Glutamatergic neuron (in vitro differentiated cells): Measurements from ENCODE around the gene ATXN7L2. TPM values are rescaled to one million over a fixed set of nuclear protein-coding genes. Genes with fewer than 3 reads are reported as not detected.

Source experiments
- DNase-seq: peaks from one replicate; pipeline ENCODE4 v3.0.0; 2022
- H3K27ac Mint-ChIP-seq: one replicate; pipeline ENCODE4 v1.8.0; 2020; ENCODE audit warnings: mild to moderate bottlenecking, mixed read lengths, inconsistent platforms; ENCODE audit not compliant: unreplicated experiment
- H3K27me3 Mint-ChIP-seq: one replicate; pipeline ENCODE4 v1.8.0; 2020; ENCODE audit warnings: mild to moderate bottlenecking, moderate library complexity, mixed read lengths, inconsistent platforms; ENCODE audit not compliant: unreplicated experiment
- H3K36me3 Mint-ChIP-seq: one replicate; pipeline ENCODE4 v1.8.0; 2020; ENCODE audit warnings: mild to moderate bottlenecking, mixed read lengths, inconsistent platforms; ENCODE audit not compliant: unreplicated experiment
- H3K4me1 Mint-ChIP-seq: one replicate; pipeline ENCODE4 v1.8.0; 2020; ENCODE audit warnings: mild to moderate bottlenecking, low read depth, mixed read lengths, inconsistent platforms; ENCODE audit not compliant: unreplicated experiment
- H3K4me3 Mint-ChIP-seq: one replicate; pipeline ENCODE4 v1.8.0; 2020; ENCODE audit warnings: mild to moderate bottlenecking, mixed read lengths, inconsistent platforms; ENCODE audit not compliant: unreplicated experiment
- H3K9me3 Mint-ChIP-seq: one replicate; pipeline ENCODE4 v1.8.0; 2020; ENCODE audit warnings: mild to moderate bottlenecking, moderate library complexity, mixed read lengths, inconsistent platforms; ENCODE audit not compliant: unreplicated experiment
- CTCF ChIP-seq: fragments of 200-600 bp; sonication (generic); IDR thresholded peaks from one replicate; pipeline ENCODE4 v1.5.0; 2021; ENCODE audit not compliant: partially characterized antibody, unreplicated experiment
- total RNA-seq: library from RNA; stranded (reverse); fragmentation: NEBNext Ultra II Directional; extraction: Animal tissue kit (Norgen Biotek cat#: 25700); gene quantifications from one replicate; pipeline ENCODE4 v1.2.1, GENCODE V29; 2021; ENCODE audit not compliant: unreplicated experiment

Gene ATXN7L2
- total RNA-seq, 1 donor from 2014 or later: 54.9 TPM

- H3K27ac Mint-ChIP-seq: no peak overlapping the region
- no peak for DNase-seq
Measured at GRCh38 chr1:109537450-109538178, 53.9 kb downstream of the ATXN7L2 start.

GRCh38 chr1:109538827-109539555, 55.3 kb downstream of the ATXN7L2 start:
- no peaks in the 10 kb centered on the region for H3K36me3 Mint-ChIP-seq
- H3K4me3 Mint-ChIP-seq: no peak overlapping the region
- peaks cover 5% of the 10 kb centered on the region for H3K27me3 Mint-ChIP-seq
- no peaks in the 10 kb centered on the region for H3K9me3 Mint-ChIP-seq
- H3K4me1 Mint-ChIP-seq: peaks cover 3% of the 10 kb centered on the region
- no peak overlapping the region for H3K27ac Mint-ChIP-seq
- no peak for DNase-seq
- TF ChIP-seq CTCF: no peak

More at GRCh38 chr1:109537450-109538178, 53.9 kb downstream of the ATXN7L2 start:
- Mint-ChIP-seq H3K4me1 (peaks cover 8% of the 10 kb centered on the region), H3K4me3 (no peak overlapping the region), H3K9me3 (peaks cover 3% of the 10 kb centered on the region), H3K36me3 (no peaks in the 10 kb centered on the region), H3K27me3 (peaks cover 7% of the 10 kb centered on the region)
- TF ChIP-seq CTCF: no peak

- Mint-ChIP-seq H3K27ac (no peak within 1 kb of the TSS), H3K4me1 (peaks cover 3% of the 10 kb centered on the region), H3K9me3 (no peaks in the 10 kb centered on the region), H3K27me3 (peaks cover 5% of the 10 kb centered on the region), H3K4me3 (peak within 1 kb of the TSS; percentile 49), H3K36me3 (no peaks in the 10 kb centered on the region)
- TF ChIP-seq CTCF: no peak
- peak; percentile 56 for DNase-seq
Measured at GRCh38 chr1:109539676-109540075, 56.0 kb downstream of the ATXN7L2 start, which contains the start of gene GPR61. Gene GPR61 (plus strand): TSS chr1:109539872. CDS start chr1:109543023, 3,151 bp downstream.

- DNase-seq: no peak
- Mint-ChIP-seq H3K36me3 (no peaks in the 10 kb centered on the region), H3K4me1 (peaks cover 3% of the 10 kb centered on the region), H3K27me3 (peaks cover 1% of the 10 kb centered on the region), H3K4me3 (no peak overlapping the region), H3K27ac (no peak overlapping the region), H3K9me3 (no peaks in the 10 kb centered on the region)
- TF ChIP-seq CTCF: no peak
Measured at GRCh38 chr1:109541102-109541501, 57.4 kb downstream of the ATXN7L2 start.

Other genes with a start within 250 kb of the ATXN7L2 start
- 181 TPM for gene CELSR2, start 234.4 kb upstream of the ATXN7L2 start, total RNA-seq
- 13.9 TPM for gene PSRC1, start 200.8 kb upstream of the ATXN7L2 start, total RNA-seq
- gene MYBPHL, start 176.9 kb upstream of the ATXN7L2 start, total RNA-seq: 0.64 TPM
- 53.2 TPM for gene SORT1, start 86.0 kb upstream of the ATXN7L2 start, total RNA-seq
- gene PSMA5, start 57.5 kb upstream of the ATXN7L2 start, total RNA-seq: 54.0 TPM
- gene SYPL2, start 17.4 kb upstream of the ATXN7L2 start, total RNA-seq: 0.42 TPM
- 23.9 TPM for gene CYB561D1, start 10.2 kb downstream of the ATXN7L2 start, total RNA-seq
- gene AMIGO1, start 25.8 kb downstream of the ATXN7L2 start, total RNA-seq: 8.0 TPM
- gene GPR61, start 56.0 kb downstream of the ATXN7L2 start, total RNA-seq: 0.76 TPM
- 13.8 TPM for gene GNAI3, start 64.7 kb downstream of the ATXN7L2 start, total RNA-seq
- not detected for gene GNAT2, start 135.7 kb downstream of the ATXN7L2 start, total RNA-seq
- 49.3 TPM for gene AMPD2, start 135.9 kb downstream of the ATXN7L2 start, total RNA-seq
- 12.3 TPM for gene GSTM4, start 172.2 kb downstream of the ATXN7L2 start, total RNA-seq
- gene GSTM2, start 184.2 kb downstream of the ATXN7L2 start, total RNA-seq: 33.6 TPM
- not detected for gene GSTM1, start 203.9 kb downstream of the ATXN7L2 start, total RNA-seq
- gene GSTM5, start 228.3 kb downstream of the ATXN7L2 start, total RNA-seq: 0.20 TPM